Measurements from ENCODE around the gene ZNF580.

- TF ChIP-seq CTCF (IDR thresholded peaks at IDR 0.05) (no peak), EP300 (IDR thresholded peaks at IDR 0.05) (no peak), POLR2A (IDR thresholded peaks at IDR 0.05) (no peak), POLR2AphosphoS5 (IDR thresholded peaks at IDR 0.05) (no peak)
These were observed 7.9 kb downstream of the ZNF580 start for GRCh38 chr19:55648585-55649267.

Data from sigmoid colon (tissue), 4 donors.